GM12891 (cell line): Measurements from ENCODE around the gene SLC9A9.

Experiments used
- POLR2A ChIP-seq: IDR thresholded peaks from 2 replicates; pipeline ENCODE4 v1.6.1; 2011; ENCODE audit warnings: low read depth, low read length, control low read depth
- POLR2AphosphoS5 ChIP-seq: IDR thresholded peaks from 2 replicates; pipeline ENCODE4 v1.6.1; 2011; ENCODE audit warnings: low read depth, low read length, control low read depth
- POU2F2 ChIP-seq: IDR thresholded peaks from 2 replicates; pipeline ENCODE4 v1.6.1; 2011; ENCODE audit warnings: low read depth, mild to moderate bottlenecking, control low read depth, low read length, moderate library complexity
- SPI1 ChIP-seq: IDR thresholded peaks from 2 replicates; pipeline ENCODE4 v1.6.1; 2011; ENCODE audit warnings: low read depth, low read length, control low read depth
- TAF1 ChIP-seq: IDR thresholded peaks from 2 replicates; pipeline ENCODE4 v1.6.1; 2011; ENCODE audit warnings: low read depth, low read length, control low read depth

DNA sequence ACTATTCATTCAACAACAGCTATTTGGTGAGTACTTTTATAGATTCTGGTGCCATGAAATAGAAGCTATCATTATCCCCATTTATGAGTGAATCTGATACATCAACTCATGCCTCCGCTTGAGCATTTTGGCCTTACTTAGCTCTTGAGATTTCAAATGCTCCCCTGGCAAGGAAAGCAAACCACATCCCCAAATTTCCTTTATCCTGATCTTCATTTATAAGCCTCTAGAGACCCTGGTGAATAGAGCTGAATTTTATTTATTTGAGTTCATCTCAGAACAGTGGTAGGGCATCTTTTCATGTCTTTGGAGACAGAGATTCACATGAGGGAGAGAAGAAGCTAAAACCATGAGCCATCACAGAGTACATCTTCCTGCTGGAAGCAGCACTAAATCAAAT is 317.2 kb downstream of the SLC9A9 start:
- TF ChIP-seq POLR2AphosphoS5 (no peak), POLR2A (no peak), TAF1 (no peak), POU2F2 (no peak), SPI1 (no peak)
